GM10266 (cell line): ENCODE data around the gene DDTL.
A peak's percentile ranks its signal among the peaks of the same experiment; 100 is the strongest.
"Not testable (repeated sequence)": the region's sequence is repeated elsewhere in the genome, so short reads cannot be mapped to it uniquely, and the experiment has no call there.

Experiments
- DNase-seq: peaks from one replicate; pipeline ENCODE4 v3.0.0; 2012; ENCODE audit errors: extremely low spot score
- CTCF ChIP-seq: IDR thresholded peaks from 2 replicates; pipeline ENCODE4 v1.5.1; 2012; ENCODE audit warnings: mild to moderate bottlenecking, low read depth; ENCODE audit not compliant: control insufficient read depth, insufficient read depth; ENCODE audit errors: missing control alignments

DDTL gene

GRCh38 chr22:23954193-23954990 is 12.3 kb upstream of the DDTL start:
- not testable (repeated sequence) for DNase-seq

GRCh38 chr22:23954991-23955305 is 11.7 kb upstream of the DDTL start:
- not testable (repeated sequence) for DNase-seq

GRCh38 chr22:23955886-23956285 is 10.8 kb upstream of the DDTL start:
- DNase-seq, result not testable (repeated sequence)

GRCh38 chr22:23956301-23956900 is 10.3 kb upstream of the DDTL start:
- DNase-seq, result peak; percentile 66
- peak; percentile 93 for TF ChIP-seq CTCF

GRCh38 chr22:23961084-23961771 is 5.5 kb upstream of the DDTL start, which contains the start of gene GSTT2B:
Gene GSTT2B, minus strand, starts transcription at chr22:23961195. Its CDS starts 64 bp downstream, at chr22:23961131.
- DNase-seq, result not testable (repeated sequence)

- not testable (repeated sequence) for DNase-seq
Measured at GRCh38 chr22:23966094-23966493, 594 bp upstream of the DDTL start.

- TF ChIP-seq CTCF, result no peak
- no peak for DNase-seq
Measured at GRCh38 chr22:23969071-23969470, 2.4 kb downstream of the DDTL start.

GRCh38 chr22:23970201-23970641 is 3.5 kb downstream of the DDTL start:
- no peak for TF ChIP-seq CTCF
- no peak for DNase-seq

GRCh38 chr22:23970816-23971486 is 4.3 kb downstream of the DDTL start:
- DNase-seq, result peak; percentile 4
- TF ChIP-seq CTCF, result no peak

- not testable (repeated sequence) for DNase-seq
Measured at GRCh38 chr22:23971927-23972326, 5.2 kb downstream of the DDTL start.

GRCh38 chr22:23974345-23974744 is 7.7 kb downstream of the DDTL start, which contains the start of gene DDT:
Gene DDT, minus strand, starts transcription at chr22:23974441. Its CDS starts 27 bp downstream, at chr22:23974414.
- not testable (repeated sequence) for DNase-seq

GRCh38 chr22:23974836-23975352 is 8.2 kb downstream of the DDTL start:
- DNase-seq, result not testable (repeated sequence)

- DNase-seq, result not testable (repeated sequence)
Measured at GRCh38 chr22:23977304-23977703, 10.6 kb downstream of the DDTL start.

- not testable (repeated sequence) for DNase-seq
Measured at GRCh38 chr22:23979557-23980240, 13.0 kb downstream of the DDTL start, which contains the start of gene GSTT2. Gene GSTT2, plus strand, starts transcription at chr22:23980134.
